Sigmoid colon (tissue), 7 donors: ENCODE data around the gene FLNB. TPM values are rescaled to one million over a fixed set of nuclear protein-coding genes. Genes with fewer than 3 reads are reported as not detected.
A peak's percentile ranks its signal among the peaks of the same experiment; 100 is the strongest.

ENCODE experiments used
- DNase-seq: peaks from one replicate; pipeline ENCODE4 v3.0.0-alpha.2; 2019
- H3K27ac ChIP-seq, 4 donors: fragments of 200-600 bp; sonication (generic); one replicate each; pipeline ENCODE4 v1.5.1; 2016 to 2019; ENCODE audit warnings: mild to moderate bottlenecking in 1 of 4
- H3K27me3 ChIP-seq, 3 donors: fragments of 200-600 bp; sonication (generic); one replicate each; pipeline ENCODE4 v1.5.1; 2019; ENCODE audit warnings: mild to moderate bottlenecking in 1 of 3
- H3K36me3 ChIP-seq, 4 donors: fragments of 200-600 bp; sonication (generic); one replicate each; pipeline ENCODE4 v1.5.1; 2016 to 2019
- H3K4me1 ChIP-seq, 4 donors: fragments of 200-600 bp; sonication (generic); one replicate each; pipeline ENCODE4 v1.5.1; 2017 to 2019
- H3K4me3 ChIP-seq, 4 donors: fragments of 200-600 bp; sonication (generic); one replicate each; pipeline ENCODE4 v1.5.1; 2017 to 2019; ENCODE audit warnings: mild to moderate bottlenecking in 2 of 4, moderate library complexity in 1 of 4
- H3K9me3 ChIP-seq, 4 donors: fragments of 200-600 bp in 3 of 4; sonication (generic) in 3 of 4; one replicate each; pipeline versions ENCODE4 v1.5.1 to v1.6.1; 2013 to 2019
- CTCF ChIP-seq, 4 experiments: fragments of 450-650 bp in 3 of 4; fragments of 200-600 bp in 1 of 4; IDR thresholded peaks; one replicate each; pipeline ENCODE4 v1.5.1; 2016 to 2019; ENCODE audit warnings: antibody characterized with exemption in 4 of 4, mild to moderate bottlenecking in 3 of 4, moderate library complexity in 2 of 4
- EP300 ChIP-seq, 4 donors: sonication (generic); formaldehyde crosslinking; IDR thresholded peaks; one replicate each; pipeline ENCODE4 v1.6.1; 2017; ENCODE audit warnings: antibody characterized with exemption in 4 of 4
- POLR2A ChIP-seq, 2 donors: fragments of 450-650 bp; IDR thresholded peaks; one replicate each; pipeline ENCODE4 v1.6.1; 2016; ENCODE audit warnings: antibody characterized with exemption in 2 of 2, mild to moderate bottlenecking in 2 of 2, moderate library complexity in 2 of 2
- POLR2AphosphoS5 ChIP-seq, 4 donors: sonication (generic); formaldehyde crosslinking; IDR thresholded peaks; one replicate each; pipeline ENCODE4 v1.6.1; 2017; ENCODE audit warnings: antibody characterized with exemption in 4 of 4
- WGBS, 2 donors: extraction: QIAGEN DNeasy Blood & Tissue Kit; methylation state at CpG; one replicate each; pipeline ENCODE4 v1.1.7; 2013; 5-methylcytosine and 5-hydroxymethylcytosine counted together
- intact Hi-C: fragments of 100-400 bp; cut with DNase I; formaldehyde crosslinking; loops from one replicate; pipeline ENCODE4 v1.15.1; 2023
- polyA plus RNA-seq, 3 donors: library from polyadenylated mRNA; stranded (reverse); fragments of 200-250 nt; gene quantifications; one replicate each; pipeline ENCODE4 v1.2.3, GENCODE V29; 2013
- total RNA-seq, 4 donors: library from RNA; depleted of rRNA; stranded (reverse); fragments of >200 nt; gene quantifications; one replicate each; pipeline ENCODE4 v1.1.0, GENCODE V29; 2016
- donor health status: healthy with polysubstance abuse.
- donor health status: Bipolar disorder and iron deficiency.
- donor health status: healthy.

FLNB gene
- total and polyA plus RNA-seq, 7 donors = 51.7 to 277 (median 109) TPM

- peaks cover 10 to 81% (median 37%) of the 10 kb centered on the region in 4 donors for H3K36me3 ChIP-seq
- no peak for DNase-seq
- peak overlapping the region in 2 of 4 donors; percentile 30 to 79 for H3K27ac ChIP-seq
- peaks cover 0 to 51% (median 39%) of the 10 kb centered on the region in 4 donors for H3K4me1 ChIP-seq
- 62 to 71% methylated on average over 2 of the region's 2 CpGs for WGBS, 2 donors
- H3K27me3 ChIP-seq = no peaks in the 10 kb centered on the region
- no peak overlapping the region for H3K4me3 ChIP-seq
- TF ChIP-seq POLR2A (IDR thresholded peaks at IDR 0.05) (no peak), EP300 (IDR thresholded peaks at IDR 0.05) (no peak), CTCF (IDR thresholded peaks at IDR 0.05) (no peak), POLR2AphosphoS5 (IDR thresholded peaks at IDR 0.05) (no peak)
- no peaks in the 10 kb centered on the region for H3K9me3 ChIP-seq
- intact Hi-C loops = no loop called here
These were observed 91.6 kb downstream of the FLNB start for GRCh38 chr3:58099865-58100264.

DNA sequence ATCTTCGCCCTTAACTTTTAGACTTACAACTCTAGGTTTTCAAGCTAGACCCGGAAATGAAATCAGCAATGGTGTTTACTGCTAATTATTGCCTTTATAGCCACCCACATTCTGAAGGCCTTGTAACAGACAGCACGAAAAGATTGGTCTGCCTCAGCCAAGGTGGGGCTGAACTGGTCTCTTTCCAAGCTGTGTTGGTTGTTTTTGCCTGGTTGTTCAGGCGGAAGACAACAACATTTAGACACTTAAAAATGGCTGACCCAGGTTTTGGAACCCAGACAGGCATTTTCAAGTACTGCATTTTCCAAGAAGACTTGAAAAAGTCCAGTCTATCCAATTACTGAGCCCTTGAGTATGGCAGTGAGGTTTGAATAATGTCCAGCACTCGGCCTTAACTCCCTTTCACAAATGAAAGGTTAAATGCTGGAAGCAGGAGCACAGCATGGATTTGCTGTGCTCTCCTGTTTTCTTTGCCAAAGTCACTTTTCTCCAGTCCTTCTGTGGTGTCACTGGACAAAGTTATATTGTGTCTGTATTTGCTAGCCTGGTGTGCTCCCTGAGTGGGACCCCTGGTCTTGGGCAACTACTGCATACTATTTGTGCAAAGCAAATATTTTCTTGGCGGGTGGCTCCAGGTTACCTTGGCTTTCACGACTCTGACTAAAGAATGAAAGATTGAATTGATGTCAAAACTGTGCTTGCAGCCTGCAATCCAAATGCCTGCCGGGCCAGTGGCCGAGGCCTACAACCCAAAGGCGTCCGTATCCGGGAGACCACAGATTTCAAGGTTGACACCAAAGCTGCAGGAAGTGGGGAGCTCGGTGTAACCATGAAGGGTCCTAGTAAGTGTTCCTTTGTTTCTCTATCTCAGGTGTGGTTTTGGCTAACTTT, 93.5 kb downstream of the FLNB start:
- Histone ChIP-seq H3K9me3 (no peaks in the 10 kb centered on the region), H3K4me1 (peaks cover 0 to 47% (median 38%) of the 10 kb centered on the region in 4 donors), H3K27me3 (no peaks in the 10 kb centered on the region), H3K27ac (peak overlapping the region; percentile 51 to 80 (median 72)), H3K4me3 (no peak overlapping the region), H3K36me3 (peaks cover 10 to 81% (median 33%) of the 10 kb centered on the region in 4 donors)
- intact Hi-C loops = no loop called here
- peak; percentile 54 for DNase-seq
- TF ChIP-seq EP300 (IDR thresholded peaks at IDR 0.05) (no peak), POLR2AphosphoS5 (IDR thresholded peaks at IDR 0.05) (no peak), POLR2A (IDR thresholded peaks at IDR 0.05) (no peak), CTCF (IDR thresholded peaks at IDR 0.05) (no peak)
- 61 to 77% methylated on average over 13 of the region's 13 CpGs for WGBS, 2 donors

DNA sequence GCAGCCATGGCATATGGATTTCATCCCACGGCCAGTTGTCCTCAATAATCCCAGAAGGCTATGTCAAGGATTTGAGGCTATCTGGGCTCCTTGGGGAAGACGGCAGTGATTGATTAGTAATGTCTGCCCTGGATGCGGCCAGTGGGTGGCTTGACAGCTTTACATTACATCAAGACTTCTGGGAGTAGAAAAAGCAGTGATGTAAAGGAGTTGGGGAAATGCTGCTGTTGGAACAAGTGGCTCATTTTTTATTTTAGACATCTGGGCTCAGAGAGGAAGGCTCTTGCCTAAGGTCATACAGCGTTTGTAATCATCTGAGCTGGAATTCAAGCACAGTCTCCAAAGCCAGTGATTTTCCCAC, 94.1 kb downstream of the FLNB start:
- DNase-seq = peak; percentile 33
- Histone ChIP-seq H3K9me3 (no peaks in the 10 kb centered on the region), H3K27ac (peak overlapping the region; percentile 51 to 80 (median 72)), H3K27me3 (no peaks in the 10 kb centered on the region), H3K36me3 (peaks cover 10 to 81% (median 34%) of the 10 kb centered on the region in 4 donors), H3K4me1 (peaks cover 0 to 47% (median 38%) of the 10 kb centered on the region in 4 donors), H3K4me3 (no peak overlapping the region)
- TF ChIP-seq EP300 (IDR thresholded peaks at IDR 0.05) (no peak), CTCF (IDR thresholded peaks at IDR 0.05) (no peak), POLR2AphosphoS5 (IDR thresholded peaks at IDR 0.05) (peak in 1 of 4 donors; percentile 5), POLR2A (IDR thresholded peaks at IDR 0.05) (no peak)
- 88 to 90% methylated on average over 4 of the region's 4 CpGs for WGBS, 2 donors
- intact Hi-C loops = no loop called here

DNA sequence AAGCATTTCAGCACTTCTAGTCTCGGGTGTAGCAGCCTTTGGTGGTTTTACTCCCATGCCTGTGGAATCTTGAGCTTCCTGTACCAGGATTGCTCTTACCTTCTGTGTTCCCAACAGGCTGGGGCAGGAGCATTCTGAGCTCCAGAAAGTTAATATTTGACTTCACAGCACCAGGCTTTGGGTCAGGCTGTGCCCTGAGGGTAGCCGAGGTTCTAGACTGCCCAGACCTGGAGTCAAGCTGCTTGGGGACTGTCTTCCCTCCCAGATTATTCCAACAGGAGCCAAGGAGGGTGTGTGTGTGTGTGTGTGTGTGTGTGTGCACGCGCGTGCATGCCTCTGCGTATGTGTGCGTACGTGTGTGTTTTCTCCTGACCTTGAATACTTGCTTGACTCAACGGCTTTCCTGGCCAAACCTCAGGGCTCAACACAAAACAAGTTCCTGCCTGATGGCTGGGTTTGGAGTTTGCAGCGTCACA, 94.8 kb downstream of the FLNB start:
- intact Hi-C loops = no loop called here

DNA sequence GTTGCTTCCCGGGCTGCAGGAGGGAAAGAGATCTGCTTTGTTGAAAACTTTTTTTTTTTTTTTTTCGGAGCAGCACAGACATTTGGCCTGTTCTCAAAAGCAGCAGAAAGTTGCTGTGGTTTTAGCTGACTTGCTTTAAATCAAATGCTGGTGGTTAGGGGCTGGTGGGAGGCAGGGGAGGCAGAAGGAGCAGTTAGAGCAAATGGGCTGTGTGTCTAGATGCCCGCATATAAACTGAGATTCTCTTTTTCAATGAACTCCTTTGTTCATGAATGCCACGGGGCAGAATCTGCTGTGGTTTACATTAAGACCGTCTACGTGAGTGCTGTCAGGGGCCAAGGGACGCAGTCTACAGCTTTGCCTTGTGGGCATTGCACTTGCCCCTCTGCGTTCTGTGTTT, 95.9 kb downstream of the FLNB start:
- Histone ChIP-seq H3K27ac (peak overlapping the region; percentile 51 to 80 (median 72)), H3K9me3 (no peaks in the 10 kb centered on the region), H3K36me3 (peaks cover 1 to 81% (median 36%) of the 10 kb centered on the region in 4 donors), H3K4me1 (peaks cover 0 to 47% (median 38%) of the 10 kb centered on the region in 4 donors), H3K4me3 (no peak overlapping the region), H3K27me3 (no peaks in the 10 kb centered on the region)
- TF ChIP-seq EP300 (IDR thresholded peaks at IDR 0.05) = no peak
- TF ChIP-seq POLR2A (IDR thresholded peaks at IDR 0.05) = no peak
- TF ChIP-seq POLR2AphosphoS5 (IDR thresholded peaks at IDR 0.05) = no peak
- no peak for TF ChIP-seq CTCF (IDR thresholded peaks at IDR 0.05)
- no peak for DNase-seq
- intact Hi-C loops = no loop called here
- WGBS, 2 donors = 80 to 91% methylated on average over 8 of the region's 8 CpGs

More for the DNA sequence above, 94.8 kb downstream of the FLNB start:
- no peaks in the 10 kb centered on the region for H3K9me3 ChIP-seq
- 42 to 72% methylated on average over 10 of the region's 10 CpGs for whole genome bisulfite sequencing, 2 donors
- no peak overlapping the region for H3K4me3 ChIP-seq
- H3K4me1 ChIP-seq = peaks cover 0 to 47% (median 38%) of the 10 kb centered on the region in 4 donors
- no peaks in the 10 kb centered on the region for H3K27me3 ChIP-seq
- DNase-seq = peak; percentile 68
- H3K36me3 ChIP-seq = peaks cover 10 to 81% (median 37%) of the 10 kb centered on the region in 4 donors
- TF ChIP-seq POLR2AphosphoS5 (IDR thresholded peaks at IDR 0.05) (peak in 1 of 4 donors; percentile 11), POLR2A (IDR thresholded peaks at IDR 0.05) (no peak)
- H3K27ac ChIP-seq = peak overlapping the region; percentile 51 to 80 (median 72)
